Activated T-cell treated with anti-CD3 and anti-CD28 coated beads for 4 hours (primary cell): ENCODE results near the gene SEZ6L.

Source experiments
- DNase-seq: peaks from one replicate; pipeline ENCODE4 v3.0.0-alpha.2; 2020

The SEZ6L gene

GRCh38 chr22:26182723-26183122 is 13.5 kb downstream of the SEZ6L start:
- DNase-seq, result no peak

DNA sequence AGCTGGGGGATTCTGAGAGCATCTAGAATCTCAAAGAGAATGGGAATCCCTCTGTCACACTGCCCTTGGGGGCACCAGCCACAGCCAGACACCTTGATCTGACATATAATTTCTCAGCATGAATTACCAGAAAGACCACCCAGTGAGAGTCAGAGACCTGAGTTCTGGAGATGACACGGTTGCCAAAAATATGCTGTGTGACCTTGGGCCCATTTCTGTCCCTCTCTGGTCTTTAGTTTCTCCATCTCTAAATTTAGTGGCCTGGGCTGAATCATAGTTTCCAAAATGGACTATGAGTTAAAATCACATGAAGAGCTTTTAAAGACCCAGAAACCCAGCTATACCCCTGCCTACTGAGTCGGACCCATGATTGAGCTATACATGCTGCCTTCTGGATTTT is 15.9 kb downstream of the SEZ6L start:
- DNase-seq, result no peak

- no peak for DNase-seq
Measured at GRCh38 chr22:26188341-26188740, 19.1 kb downstream of the SEZ6L start.

DNA sequence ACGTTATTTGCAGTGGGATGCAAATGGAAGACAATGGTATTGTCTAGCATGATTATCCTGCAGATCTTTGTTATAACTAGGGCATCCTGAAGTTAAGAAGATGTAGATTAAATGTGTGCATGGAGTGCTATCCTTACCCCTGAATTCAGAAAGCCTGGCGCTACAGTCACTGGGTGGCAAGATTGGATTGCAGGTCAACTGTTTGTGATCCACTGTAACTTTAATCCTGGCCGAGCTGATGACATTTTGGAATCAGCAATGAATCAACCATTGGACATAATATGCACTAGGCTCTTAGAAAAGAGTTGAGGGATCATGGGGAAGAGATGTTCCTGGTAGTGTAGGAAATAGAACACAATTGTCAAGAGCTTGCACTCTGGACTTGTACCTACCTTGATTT is 25.1 kb downstream of the SEZ6L start:
- DNase-seq, result no peak

DNA sequence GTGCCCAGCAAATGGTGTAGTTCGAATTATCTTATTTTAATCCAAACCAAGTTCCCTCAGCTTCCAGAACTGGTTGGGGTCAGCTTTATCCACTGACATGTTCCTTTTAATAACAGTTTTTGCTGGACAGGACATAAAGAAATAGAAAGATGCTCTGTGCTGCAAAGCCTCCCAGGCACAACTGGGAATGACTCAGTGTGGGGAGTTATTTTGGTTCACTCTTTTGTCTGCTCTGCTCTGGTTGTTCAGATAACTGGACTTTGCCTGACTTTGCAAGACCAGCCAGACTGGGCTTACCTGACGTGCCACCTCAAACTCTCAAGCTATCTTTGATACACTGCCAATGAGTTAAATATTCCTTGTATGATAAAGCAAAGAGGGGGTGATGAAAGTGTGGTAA is 25.6 kb downstream of the SEZ6L start:
- no peak for DNase-seq

- no peak for DNase-seq
Measured at GRCh38 chr22:26196657-26197056, 27.4 kb downstream of the SEZ6L start.

- no peak for DNase-seq
Measured at GRCh38 chr22:26197425-26197824, 28.2 kb downstream of the SEZ6L start.

DNA sequence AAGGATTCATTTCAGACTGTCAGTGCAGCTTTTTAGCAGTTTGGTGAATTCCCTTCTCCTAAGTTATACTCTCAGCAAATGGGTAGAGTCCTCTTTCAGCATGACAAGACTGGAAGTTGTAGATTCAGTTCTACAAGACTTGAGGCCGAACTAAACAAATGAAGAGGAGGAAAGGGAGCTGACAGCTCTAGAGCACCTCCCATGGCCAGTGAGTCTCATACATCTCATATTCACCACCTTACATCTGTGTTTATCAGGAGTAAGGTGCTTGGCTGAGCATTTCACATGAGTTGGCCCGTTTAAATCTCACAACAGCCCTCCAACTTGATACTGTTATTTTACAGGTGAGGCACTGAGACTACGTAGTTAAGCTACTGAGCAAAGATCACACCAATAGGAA is 30.4 kb downstream of the SEZ6L start:
- no peak for DNase-seq

GRCh38 chr22:26202280-26202924 is 33.1 kb downstream of the SEZ6L start:
- DNase-seq, result no peak

DNA sequence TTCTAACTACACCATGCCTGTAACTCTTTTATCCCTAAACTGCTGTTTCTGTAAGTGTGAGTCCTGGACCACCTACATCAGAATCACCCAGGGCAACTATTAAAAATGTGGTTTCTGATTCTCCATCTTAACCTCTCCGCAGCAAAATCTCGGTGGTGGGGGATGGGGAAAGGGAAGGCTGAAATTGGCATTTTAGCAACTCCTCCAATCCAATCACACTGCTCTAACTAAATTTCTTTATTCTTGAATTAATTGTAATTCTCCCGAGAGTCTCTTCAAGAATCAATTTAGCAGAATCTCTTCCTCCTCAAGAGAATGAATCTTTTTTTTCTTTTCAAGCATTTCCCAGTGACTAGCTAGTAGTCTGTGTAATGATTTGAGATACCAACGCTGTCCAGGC is 36.2 kb downstream of the SEZ6L start:
- DNase-seq, result no peak

DNA sequence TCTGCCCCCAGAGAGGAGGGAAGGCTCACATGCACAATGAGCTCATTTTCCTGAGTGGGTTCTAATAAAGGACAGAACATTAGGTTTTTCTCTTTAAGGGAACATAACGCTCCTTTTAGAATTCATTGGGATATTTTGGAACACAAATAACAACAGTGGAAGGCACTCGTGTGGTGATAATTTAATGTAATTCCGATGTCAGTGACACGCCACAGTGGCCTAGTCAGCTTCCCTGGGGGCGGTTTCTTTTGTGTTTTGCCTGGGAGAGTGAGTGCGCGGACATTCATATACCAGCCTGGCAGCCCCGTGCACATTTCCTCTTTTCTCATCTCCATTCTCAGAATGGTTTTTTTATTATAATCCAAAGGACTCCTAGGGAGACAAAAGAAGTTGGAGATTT is 41.1 kb downstream of the SEZ6L start:
- no peak for DNase-seq

DNA sequence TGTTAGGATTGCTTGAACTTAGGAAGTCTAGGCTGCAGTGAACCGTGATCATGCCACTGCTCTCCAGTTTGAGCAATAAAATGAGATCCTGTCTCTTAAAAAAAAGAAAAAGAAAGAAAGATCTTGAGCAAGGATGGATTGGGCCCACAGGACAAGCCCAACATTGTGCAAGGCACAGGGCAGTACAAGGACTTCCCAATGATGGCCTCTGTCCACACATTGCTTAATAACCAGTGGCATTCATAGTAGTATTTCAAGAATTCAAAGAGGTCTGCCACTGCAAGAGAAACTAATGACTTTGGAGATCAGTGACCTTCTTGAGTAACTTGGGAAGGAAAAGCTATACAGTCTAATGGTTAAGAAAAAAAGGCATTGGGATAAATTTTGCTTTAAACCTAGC is 44.6 kb downstream of the SEZ6L start:
- no peak for DNase-seq

GRCh38 chr22:26214466-26214865 is 45.2 kb downstream of the SEZ6L start:
- no peak for DNase-seq

DNA sequence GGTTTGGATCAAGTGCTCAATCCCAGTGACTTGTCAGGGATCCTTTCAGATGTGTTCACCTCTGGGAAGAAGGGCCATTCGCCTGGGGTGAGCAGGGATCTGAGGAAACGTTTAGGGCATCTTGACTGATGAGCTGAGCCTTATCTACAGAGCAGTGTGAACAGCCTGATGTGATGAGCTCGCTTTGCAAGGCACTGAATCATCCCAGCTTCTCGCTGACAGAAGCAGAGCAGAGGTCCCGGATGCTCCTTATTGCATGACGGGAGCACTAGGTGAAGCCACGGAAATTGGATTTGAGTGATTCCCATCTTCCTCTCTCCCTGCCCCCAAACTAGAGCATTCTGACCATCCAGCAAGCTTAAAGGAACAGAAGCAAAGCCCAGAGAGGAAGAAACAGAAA is 46.5 kb downstream of the SEZ6L start:
- DNase-seq, result no peak

DNA sequence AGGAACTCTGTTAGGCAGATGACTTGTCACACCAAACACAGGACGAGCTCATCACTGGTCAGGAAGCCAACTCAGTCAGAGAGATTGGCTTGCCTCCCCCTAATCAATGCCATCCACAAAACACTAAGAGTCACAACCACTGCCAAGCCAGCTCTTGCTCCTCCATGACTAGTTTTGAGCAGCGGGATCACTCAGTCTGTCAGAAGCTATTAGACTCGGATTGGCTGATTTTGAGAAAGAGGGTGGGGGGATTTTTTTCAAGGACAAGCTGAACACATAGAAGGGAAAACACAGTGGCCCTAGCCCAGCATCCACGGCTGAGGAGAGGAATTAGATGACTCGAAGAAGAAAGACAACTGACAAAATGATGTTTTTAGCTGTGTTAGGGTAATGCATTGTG is 55.9 kb downstream of the SEZ6L start:
- no peak for DNase-seq

DNA sequence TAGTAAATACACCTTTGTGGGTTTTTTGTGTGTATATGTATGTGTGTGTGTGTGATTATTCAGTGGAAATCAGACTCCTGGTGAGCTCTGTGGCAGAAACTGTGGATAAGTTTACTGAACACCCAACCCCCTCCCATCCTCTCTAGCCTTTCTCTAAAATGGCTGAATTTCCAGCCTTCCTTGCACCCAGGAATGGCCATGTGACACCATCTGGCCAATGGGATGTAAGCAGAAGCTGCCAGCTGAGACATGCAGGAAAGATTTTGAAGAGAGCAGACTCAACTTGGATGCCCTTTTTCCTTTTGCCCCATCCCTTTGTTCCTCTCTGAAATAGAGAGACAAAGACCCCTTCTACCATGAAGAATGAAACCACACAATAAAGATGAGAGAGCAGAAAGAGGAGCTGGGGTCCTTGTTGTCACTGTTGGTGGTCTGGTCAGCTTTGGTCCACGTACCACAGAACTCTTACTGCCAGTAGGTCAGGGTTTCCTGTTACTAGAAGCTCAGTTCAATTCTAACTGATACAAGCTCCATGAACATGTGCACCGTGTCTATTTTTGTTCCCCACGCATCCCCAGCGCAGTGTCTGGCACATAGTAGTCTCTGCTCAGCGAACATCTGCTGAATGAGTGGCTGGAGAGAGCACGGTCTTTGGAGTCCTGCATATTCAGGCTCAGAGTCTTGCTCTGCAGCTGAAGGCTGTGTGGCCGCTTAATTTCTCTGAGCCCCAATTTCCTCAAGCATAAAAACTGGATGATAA is 57.5 kb downstream of the SEZ6L start:
- no peak for DNase-seq

DNA sequence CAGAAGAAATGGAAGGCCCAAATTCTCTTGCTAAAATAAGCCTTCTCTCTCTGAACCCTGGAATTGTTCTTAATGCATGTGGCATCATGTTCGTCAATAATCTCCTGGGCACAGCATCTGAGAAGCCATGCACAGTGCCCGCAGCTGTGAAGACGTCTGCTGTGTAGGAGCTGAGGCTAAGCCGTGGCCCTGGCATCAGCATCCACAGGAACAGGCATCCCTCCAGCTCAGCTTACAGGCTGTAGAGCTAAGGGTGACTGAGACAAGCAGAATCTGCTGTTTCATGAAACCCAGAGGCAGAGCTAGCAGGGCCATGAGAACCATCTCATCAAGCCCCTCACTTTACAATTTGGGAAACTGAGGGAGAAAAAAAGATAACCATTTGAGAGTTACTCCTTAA is 60.6 kb downstream of the SEZ6L start:
- no peak for DNase-seq

DNA sequence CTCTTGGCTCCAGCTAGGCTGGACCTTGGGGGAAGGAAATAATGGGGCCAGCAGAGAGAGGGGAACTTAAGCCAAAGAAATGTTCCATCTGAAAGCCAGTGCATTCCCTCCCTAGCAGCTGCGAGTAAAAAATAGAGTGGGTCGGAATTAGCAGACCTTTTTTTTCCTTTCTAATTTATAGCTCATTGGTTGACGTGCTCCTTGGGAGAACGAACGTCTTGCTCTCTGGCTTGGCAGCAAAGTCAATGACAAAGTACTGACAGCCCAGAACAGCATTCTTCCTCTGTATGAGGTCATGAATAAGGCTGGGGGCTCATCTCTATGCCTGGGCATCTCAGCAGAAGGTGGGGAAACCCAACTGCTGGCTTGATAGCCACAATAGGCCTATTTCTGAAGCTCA is 65.0 kb downstream of the SEZ6L start:
- DNase-seq, result no peak

DNA sequence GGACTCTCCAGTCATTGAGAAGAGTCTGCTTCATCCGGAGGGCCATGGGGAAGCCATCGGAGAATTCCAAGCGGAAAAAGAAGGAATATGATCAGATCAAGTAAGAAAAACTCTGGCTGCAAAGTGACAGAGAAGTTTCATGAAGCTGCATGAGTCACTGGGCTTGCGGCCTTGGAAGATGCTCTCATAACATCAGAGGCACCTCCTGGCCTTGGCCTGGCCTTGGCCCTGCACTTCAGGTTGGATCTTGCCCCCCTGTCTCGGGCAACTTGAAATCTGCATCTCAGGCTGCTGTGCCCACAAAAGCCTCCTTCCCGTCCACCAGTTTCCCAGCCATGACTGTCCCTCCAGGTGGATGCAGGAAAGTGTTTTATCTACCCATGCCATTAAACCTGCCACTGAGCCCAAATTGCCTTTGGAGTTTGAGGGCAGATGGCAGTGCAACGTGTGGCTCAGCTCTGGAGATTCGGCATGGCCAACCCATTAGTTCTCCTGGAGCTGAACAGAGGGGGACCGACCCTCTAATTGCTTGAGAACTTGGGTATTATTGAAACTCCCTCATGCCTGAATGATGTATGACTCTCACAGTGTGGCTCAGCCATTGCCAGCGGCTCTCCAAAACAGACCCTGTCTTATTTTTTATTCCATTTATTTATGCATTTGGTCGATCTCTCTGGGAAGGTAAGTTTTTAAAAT is 66.7 kb downstream of the SEZ6L start:
- DNase-seq, result no peak

DNA sequence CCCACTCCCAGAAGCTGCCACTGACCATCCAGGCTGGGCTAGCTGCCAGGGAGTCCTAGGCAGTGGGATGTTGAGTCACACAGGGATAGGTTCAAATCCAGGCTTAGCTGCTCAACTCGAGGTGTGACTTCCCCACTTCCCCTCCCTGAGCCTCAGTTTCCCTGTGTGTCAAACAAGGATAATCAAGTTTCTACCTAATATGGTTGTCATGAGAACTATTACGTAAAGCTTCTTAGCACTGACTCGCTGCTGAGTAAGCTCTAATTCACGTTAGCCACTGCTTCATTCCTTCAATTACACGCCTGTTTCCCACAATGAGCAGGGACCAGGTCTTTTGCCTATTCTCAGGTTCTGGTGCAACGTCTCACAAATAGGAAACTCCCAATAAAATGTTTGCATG is 67.7 kb downstream of the SEZ6L start:
- no peak for DNase-seq

GRCh38 chr22:26238596-26238995 is 69.3 kb downstream of the SEZ6L start:
- no peak for DNase-seq

GRCh38 chr22:26239581-26239980 is 70.3 kb downstream of the SEZ6L start:
- DNase-seq, result no peak

DNA sequence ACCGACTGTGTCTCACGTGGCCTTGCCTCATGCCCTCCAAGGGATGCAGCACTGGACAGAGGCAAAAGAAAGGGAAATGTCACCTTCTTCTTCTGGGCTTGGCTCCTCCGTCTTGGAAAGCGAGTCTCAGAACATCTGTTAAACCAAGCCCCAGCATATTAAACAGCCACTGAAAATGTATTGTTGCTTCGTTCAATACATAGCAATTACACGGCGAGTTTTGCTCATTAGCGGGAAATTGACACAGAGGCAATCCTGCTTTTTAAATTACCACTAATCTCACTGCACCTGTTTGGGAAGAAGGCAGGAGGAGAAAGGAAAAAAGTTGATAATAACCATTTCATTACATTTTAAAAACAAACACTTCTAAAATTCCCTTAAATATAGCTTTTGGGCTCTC is 72.1 kb downstream of the SEZ6L start:
- no peak for DNase-seq

- DNase-seq, result no peak
Measured at GRCh38 chr22:26245001-26245400, 75.7 kb downstream of the SEZ6L start.
